Activated CD4-positive, alpha-beta T cell treated with anti-CD3 and anti-CD28 coated beads for 36 hours (primary cell): Measurements from ENCODE around the gene PIP5K1B. TPM values are rescaled to one million over a fixed set of nuclear protein-coding genes. Genes with fewer than 3 reads are reported as not detected.

ENCODE experiments used
- ATAC-seq: fragments of 200-7000 bp; cut with Tn5 transposase; one replicate; pipeline ENCODE4 v1.10.0; 2021; ENCODE audit warnings: mild to moderate bottlenecking, moderate library complexity
- CTCF ChIA-PET: fragments of 350-600 bp; sonication (Branson Sonifier 250); formaldehyde crosslinking; loops from one replicate; lab custom pipeline; 2021; ENCODE audit warnings: antibody characterized with exemption; lab: Charles Lee
- POLR2A ChIA-PET: fragments of 350-600 bp; sonication (Branson Sonifier 250); formaldehyde crosslinking; loops from one replicate; lab custom pipeline; 2021; ENCODE audit warnings: antibody characterized with exemption, inconsistent platforms; lab: Charles Lee
- DNase-seq: peaks from one replicate; pipeline ENCODE4 v3.0.0-alpha.2; 2020
- H3K27ac Mint-ChIP-seq: one replicate; pipeline ENCODE4 v1.8.0; 2021; ENCODE audit warnings: mixed read lengths
- H3K27me3 Mint-ChIP-seq: one replicate; pipeline ENCODE4 v1.8.0; 2021; ENCODE audit warnings: mixed read lengths
- H3K36me3 Mint-ChIP-seq: one replicate; pipeline ENCODE4 v1.8.0; 2021; ENCODE audit warnings: low read depth, mixed read lengths
- H3K4me1 Mint-ChIP-seq: one replicate; pipeline ENCODE4 v1.8.0; 2021; ENCODE audit warnings: mixed read lengths
- H3K4me3 Mint-ChIP-seq: one replicate; pipeline ENCODE4 v1.8.0; 2021; ENCODE audit warnings: mild to moderate bottlenecking, moderate library complexity, mixed read lengths
- H3K9me3 Mint-ChIP-seq: one replicate; pipeline ENCODE4 v1.8.0; 2021; ENCODE audit warnings: low read depth, mixed read lengths
- intact Hi-C, 2 experiments: fragments of 100-400 bp; cut with DNase I in 1 of 2; cut with micrococcal nuclease in 1 of 2; formaldehyde crosslinking; loops; one replicate each; pipeline versions ENCODE4 v1.14.2 to v1.15.1; 2022 to 2024; cut with DNase I, micrococcal nuclease
- total RNA-seq, 2 experiments: library from RNA; stranded (reverse); gene quantifications; one replicate each; pipeline ENCODE4 v1.2.3, GENCODE V29; 2021

PIP5K1B gene
- total RNA-seq, 2 experiments from 2014 or later, result 1.6 TPM

GRCh38 chr9:68817079-68817875 lies 112.2 kb downstream of the PIP5K1B start:
- Mint-ChIP-seq H3K9me3 (no peaks in the 10 kb centered on the region), H3K4me3 (no peak overlapping the region), H3K36me3 (no peaks in the 10 kb centered on the region), H3K27ac (no peak overlapping the region), H3K27me3 (peaks cover 6% of the 10 kb centered on the region), H3K4me1 (no peaks in the 10 kb centered on the region)
- CTCF ChIA-PET, result interaction anchor here (1.2 to 1.8 kb wide), 2 partner anchors 12 to 48 kb away, joined by 3 to 4 read pairs; no protein-coding TSS in a partner anchor
- ATAC-seq (no peak), DNase-seq (no peak)
- POLR2A ChIA-PET, result no interaction called here
- intact Hi-C loops, result no loop called here

- no peak overlapping the region for H3K4me3 Mint-ChIP-seq
- ChIA-PET CTCF (no interaction called here), POLR2A (interaction anchor here (0.6 kb wide), 1 partner anchor 200 kb away, joined by 3 read pairs; no protein-coding TSS in a partner anchor)
Measured at GRCh38 chr9:68819065-68819464, 114.0 kb downstream of the PIP5K1B start.

GRCh38 chr9:68821911-68822310 lies 116.9 kb downstream of the PIP5K1B start:
- ATAC-seq (no peak), DNase-seq (no peak)
- ChIA-PET CTCF (no interaction called here), POLR2A (no interaction called here)
- Mint-ChIP-seq H3K4me3 (no peak overlapping the region), H3K27ac (no peak overlapping the region), H3K27me3 (peaks cover 2% of the 10 kb centered on the region), H3K9me3 (no peaks in the 10 kb centered on the region), H3K4me1 (no peaks in the 10 kb centered on the region), H3K36me3 (no peaks in the 10 kb centered on the region)
- intact Hi-C loops, result no loop called here

More at GRCh38 chr9:68819065-68819464, 114.0 kb downstream of the PIP5K1B start:
- H3K27me3 Mint-ChIP-seq, result peaks cover 2% of the 10 kb centered on the region
- H3K27ac Mint-ChIP-seq, result no peak overlapping the region
- intact Hi-C loops, result no loop called here
- H3K36me3 Mint-ChIP-seq, result no peaks in the 10 kb centered on the region
- ATAC-seq, result no peak
- no peaks in the 10 kb centered on the region for H3K9me3 Mint-ChIP-seq
- H3K4me1 Mint-ChIP-seq, result no peaks in the 10 kb centered on the region
- DNase-seq, result no peak

- CTCF ChIA-PET, result no interaction called here
- Mint-ChIP-seq H3K9me3 (no peaks in the 10 kb centered on the region), H3K4me1 (no peaks in the 10 kb centered on the region), H3K27me3 (peaks cover 2% of the 10 kb centered on the region), H3K27ac (no peak overlapping the region), H3K36me3 (no peaks in the 10 kb centered on the region), H3K4me3 (no peak overlapping the region)
- POLR2A ChIA-PET, result no interaction called here
- ATAC-seq, result no peak
- DNase-seq, result no peak
- intact Hi-C loops, result no loop called here
Measured at GRCh38 chr9:68822596-68823165, 117.6 kb downstream of the PIP5K1B start.

GRCh38 chr9:68825762-68826472 lies 120.9 kb downstream of the PIP5K1B start:
- Mint-ChIP-seq H3K27me3 (peaks cover 4% of the 10 kb centered on the region), H3K4me3 (no peak overlapping the region), H3K4me1 (no peaks in the 10 kb centered on the region), H3K27ac (no peak overlapping the region), H3K9me3 (no peaks in the 10 kb centered on the region), H3K36me3 (no peaks in the 10 kb centered on the region)
- intact Hi-C loops, result no loop called here
- no peak for ATAC-seq
- CTCF ChIA-PET, result interaction anchor here (1.2 kb wide), 1 partner anchor 10 kb away, joined by 3 read pairs; no protein-coding TSS in a partner anchor
- no peak for DNase-seq
- POLR2A ChIA-PET, result no interaction called here

GRCh38 chr9:68827837-68828744 lies 123.1 kb downstream of the PIP5K1B start:
- Mint-ChIP-seq H3K4me1 (no peaks in the 10 kb centered on the region), H3K9me3 (no peaks in the 10 kb centered on the region), H3K27ac (no peak overlapping the region), H3K27me3 (peaks cover 2% of the 10 kb centered on the region), H3K36me3 (no peaks in the 10 kb centered on the region), H3K4me3 (no peak overlapping the region)
- no peak for ATAC-seq
- CTCF ChIA-PET, result no interaction called here
- intact Hi-C loops, result no loop called here
- no peak for DNase-seq
- POLR2A ChIA-PET, result no interaction called here

- peaks cover 2% of the 10 kb centered on the region for H3K27me3 Mint-ChIP-seq
- H3K36me3 Mint-ChIP-seq, result no peaks in the 10 kb centered on the region
- no peak overlapping the region for H3K27ac Mint-ChIP-seq
- H3K9me3 Mint-ChIP-seq, result no peaks in the 10 kb centered on the region
- no peak overlapping the region for H3K4me3 Mint-ChIP-seq
- ATAC-seq (no peak), DNase-seq (no peak)
- no peaks in the 10 kb centered on the region for H3K4me1 Mint-ChIP-seq
- ChIA-PET CTCF (no interaction called here), POLR2A (no interaction called here)
- intact Hi-C loops, result no loop called here
Measured at GRCh38 chr9:68832101-68832500, 127.1 kb downstream of the PIP5K1B start.

GRCh38 chr9:68832861-68833518 lies 128.0 kb downstream of the PIP5K1B start:
- Mint-ChIP-seq H3K4me1 (no peaks in the 10 kb centered on the region), H3K27me3 (peaks cover 2% of the 10 kb centered on the region), H3K27ac (no peak overlapping the region), H3K9me3 (no peaks in the 10 kb centered on the region), H3K4me3 (no peak overlapping the region), H3K36me3 (no peaks in the 10 kb centered on the region)
- CTCF ChIA-PET, result no interaction called here
- DNase-seq (no peak), ATAC-seq (no peak)
- intact Hi-C loops, result no loop called here
- POLR2A ChIA-PET, result no interaction called here

GRCh38 chr9:68834931-68835520 lies 130.0 kb downstream of the PIP5K1B start:
- CTCF ChIA-PET, result interaction anchor here (0.6 kb wide), 1 partner anchor 164 kb away, joined by 3 read pairs; no protein-coding TSS in a partner anchor
- H3K27me3 Mint-ChIP-seq, result peaks cover 4% of the 10 kb centered on the region
- intact Hi-C loops, result no loop called here

GRCh38 chr9:68836788-68837187 lies 131.7 kb downstream of the PIP5K1B start:
- no peak overlapping the region for H3K27ac Mint-ChIP-seq
- no peaks in the 10 kb centered on the region for H3K9me3 Mint-ChIP-seq
- ATAC-seq, result no peak
- no peaks in the 10 kb centered on the region for H3K4me1 Mint-ChIP-seq
- DNase-seq, result no peak
- H3K27me3 Mint-ChIP-seq, result peaks cover 2% of the 10 kb centered on the region
- ChIA-PET CTCF (interaction anchor here (1.5 kb wide), 1 partner anchor 163 kb away, joined by 3 read pairs; no protein-coding TSS in a partner anchor), POLR2A (no interaction called here)
- H3K4me3 Mint-ChIP-seq, result no peak overlapping the region
- intact Hi-C loops, result no loop called here
- H3K36me3 Mint-ChIP-seq, result no peaks in the 10 kb centered on the region

More at GRCh38 chr9:68834931-68835520, 130.0 kb downstream of the PIP5K1B start:
- ATAC-seq (no peak), DNase-seq (no peak)
- H3K9me3 Mint-ChIP-seq, result no peaks in the 10 kb centered on the region
- H3K36me3 Mint-ChIP-seq, result no peaks in the 10 kb centered on the region
- no peaks in the 10 kb centered on the region for H3K4me1 Mint-ChIP-seq
- no peak overlapping the region for H3K4me3 Mint-ChIP-seq
- POLR2A ChIA-PET, result no interaction called here
- no peak overlapping the region for H3K27ac Mint-ChIP-seq
